IMR-90 (cell line): ENCODE measurements around the gene ITIH4.

Source experiments
- CHD1 ChIP-seq: IDR thresholded peaks from 2 replicates; pipeline ENCODE4 v1.6.1; 2012; ENCODE audit warnings: low read depth, low read length, improper control_type of control experiment
- CTCF ChIP-seq: conservative IDR thresholded peaks from 2 replicates; pipeline ENCODE4 v1.5.1; 2012; ENCODE audit warnings: mild to moderate bottlenecking, low read depth, low read length, improper control_type of control experiment
- MAZ ChIP-seq: IDR thresholded peaks from 2 replicates; pipeline ENCODE4 v1.6.1; 2012; ENCODE audit warnings: low read depth, mild to moderate bottlenecking, low read length, improper control_type of control experiment, moderate library complexity, borderline replicate concordance
- RAD21 ChIP-seq: IDR thresholded peaks from 2 replicates; pipeline ENCODE4 v1.6.1; 2012; ENCODE audit warnings: low read length, improper control_type of control experiment
- RFX5 ChIP-seq: IDR thresholded peaks from 2 replicates; pipeline ENCODE4 v1.8.0; 2012; ENCODE audit warnings: low read depth, mild to moderate bottlenecking, low read length, moderate library complexity
- TF ChIP-seq, protein P1 (sequence below): fragments of 150-350 bp; IDR thresholded peaks from 2 replicates; pipeline ENCODE4 v1.6.1; 2017; ENCODE audit warnings: mild to moderate bottlenecking, antibody characterized with exemption, low read length, low read depth

- TF ChIP-seq CTCF (no peak), MAZ (no peak), RFX5 (no peak), CHD1 (no peak), RAD21 (no peak)
- TF ChIP-seq, protein P1, sequence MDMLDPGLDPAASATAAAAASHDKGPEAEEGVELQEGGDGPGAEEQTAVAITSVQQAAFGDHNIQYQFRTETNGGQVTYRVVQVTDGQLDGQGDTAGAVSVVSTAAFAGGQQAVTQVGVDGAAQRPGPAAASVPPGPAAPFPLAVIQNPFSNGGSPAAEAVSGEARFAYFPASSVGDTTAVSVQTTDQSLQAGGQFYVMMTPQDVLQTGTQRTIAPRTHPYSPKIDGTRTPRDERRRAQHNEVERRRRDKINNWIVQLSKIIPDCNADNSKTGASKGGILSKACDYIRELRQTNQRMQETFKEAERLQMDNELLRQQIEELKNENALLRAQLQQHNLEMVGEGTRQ: no peak
Observed at GRCh38 chr3:52795298-52795900, 35.1 kb downstream of the ITIH4 start.
